ENCODE measurements around the gene EVX1. TPM values are rescaled to one million over a fixed set of nuclear protein-coding genes. Genes with fewer than 3 reads are reported as not detected.

The EVX1 gene
- total and polyA plus RNA-seq, 2 of the 8 experiments (the other 6 are each of a cell fraction or from before 2014, with no cell fraction given), result not detected

GRCh38 chr7:27210441-27211083 lies 32.0 kb upstream of the EVX1 start (continued):
- TF ChIP-seq TEAD4 (IDR thresholded peaks at IDR 0.05; ENCODE audit: low read depth, low read length), result 0 out of 2 replicates have a peak, but pooled peaks have one; percentile 4

Measured in H1 (cell line).